ENCODE results near the gene SRRD.

SRRD gene

GRCh38 chr22:26535603-26535908 is 51.9 kb downstream of the SRRD start:
- peak; percentile 27 for DNase-seq (ENCODE audit: low read depth)
- no peak overlapping the region for H3K4me3 ChIP-seq (ENCODE audit: low read depth, low read length)
- no peak for TF ChIP-seq CTCF (IDR thresholded peaks at IDR 0.05; ENCODE audit: low read depth, low read length, missing control alignments)

- H3K4me3 ChIP-seq (ENCODE audit: low read depth, low read length): no peak overlapping the region
- DNase-seq (ENCODE audit: low read depth): no peak
Measured at GRCh38 chr22:26536056-26536761, 52.5 kb downstream of the SRRD start.

GRCh38 chr22:26536762-26537134 is 53.1 kb downstream of the SRRD start:
- no peak for DNase-seq (ENCODE audit: low read depth)
- H3K4me3 ChIP-seq (ENCODE audit: low read depth, low read length): no peak overlapping the region
- TF ChIP-seq CTCF (IDR thresholded peaks at IDR 0.05; ENCODE audit: low read depth, low read length, missing control alignments): no peak

More at GRCh38 chr22:26536056-26536761, 52.5 kb downstream of the SRRD start:
- TF ChIP-seq CTCF (IDR thresholded peaks at IDR 0.05; ENCODE audit: low read depth, low read length, missing control alignments): no peak

GRCh38 chr22:26540119-26540518 is 56.4 kb downstream of the SRRD start:
- no peak for TF ChIP-seq CTCF (IDR thresholded peaks at IDR 0.05; ENCODE audit: low read depth, low read length, missing control alignments)
- H3K4me3 ChIP-seq (ENCODE audit: low read depth, low read length): no peak overlapping the region
- no peak for DNase-seq (ENCODE audit: low read depth)

GRCh38 chr22:26541167-26541819 is 57.6 kb downstream of the SRRD start:
- no peak for TF ChIP-seq CTCF (IDR thresholded peaks at IDR 0.05; ENCODE audit: low read depth, low read length, missing control alignments)
- no peak for DNase-seq (ENCODE audit: low read depth)
- H3K4me3 ChIP-seq (ENCODE audit: low read depth, low read length): no peak overlapping the region

GRCh38 chr22:26542831-26543230 is 59.2 kb downstream of the SRRD start:
- DNase-seq (ENCODE audit: low read depth): no peak
- no peak overlapping the region for H3K4me3 ChIP-seq (ENCODE audit: low read depth, low read length)
- no peak for TF ChIP-seq CTCF (IDR thresholded peaks at IDR 0.05; ENCODE audit: low read depth, low read length, missing control alignments)
